Measurements from ENCODE around the gene SKAP2. TPM values are rescaled to one million over a fixed set of nuclear protein-coding genes. Genes with fewer than 3 reads are reported as not detected.

The SKAP2 gene
- total and polyA plus RNA-seq, 12 donors, result 7.3 to 123 (median 50.1) TPM

GRCh38 chr7:26865094-26865388, 651 bp upstream of the SKAP2 start:
- H3K36me3 ChIP-seq (replicated peaks in 1 of 2), result no peaks in the 10 kb centered on the region
- DNase-seq, result peak in 5 of 7 donors; percentile 72 to 81 (median 77)
- intact Hi-C loops (cut with DNase I), result loop anchor here (10.0 kb wide), 2 partner anchors 230 to 240 kb away; partner anchors contain the start of genes HOXA1 (in 1 of the 2) and HOXA2 (in 1 of the 2)
- WGBS, 4 donors, result 1 to 5% (median 2%) methylated on average over 11 of the region's 11 CpGs
- peak overlapping the region in 3 of 4 donors; percentile 46 to 97 (median 87) for H3K4me3 ChIP-seq
- H3K9me3 ChIP-seq (replicated peaks in 1 of 3), result no peaks in the 10 kb centered on the region
- H3K27ac ChIP-seq, result peak overlapping the region; percentile 84 to 97 (median 91)
- H3K4me1 ChIP-seq (replicated peaks in 1 of 2), result peaks cover 0 to 29% of the 10 kb centered on the region in 2 donors
- H3K27me3 ChIP-seq, result no peaks in the 10 kb centered on the region
- no peak for TF ChIP-seq CTCF (IDR thresholded peaks at IDR 0.05)
- no peak for TF ChIP-seq POLR2A (IDR thresholded peaks at IDR 0.05)

- no peaks in the 10 kb centered on the region for H3K36me3 ChIP-seq (replicated peaks in 1 of 2)
- H3K27me3 ChIP-seq, result no peaks in the 10 kb centered on the region
- intact Hi-C loops (cut with DNase I), result loop anchor here (10.0 kb wide), 2 partner anchors 231 to 241 kb away; partner anchors contain the start of genes HOXA1 (in 1 of the 2) and HOXA2 (in 1 of the 2)
- peaks cover under 1 to 29% of the 10 kb centered on the region in 2 donors for H3K4me1 ChIP-seq (replicated peaks in 1 of 2)
- H3K27ac ChIP-seq, result peak overlapping the region; percentile 91 to 99 (median 97)
- 3 to 8% (median 5%) methylated on average over 12 to 17 of the region's 17 CpGs for whole genome bisulfite sequencing, 4 donors
- H3K9me3 ChIP-seq (replicated peaks in 1 of 3), result no peaks in the 10 kb centered on the region
- TF ChIP-seq CTCF (IDR thresholded peaks at IDR 0.05), result no peak
- TF ChIP-seq POLR2A (IDR thresholded peaks at IDR 0.05), result no peak
- peak in 3 of 7 donors; percentile 43 to 64 (median 62) for DNase-seq
- H3K4me3 ChIP-seq, result peak overlapping the region; percentile 82 to 97 (median 90)
These were observed 677 bp downstream of the SKAP2 start for GRCh38 chr7:26863518-26864308.

- DNase-seq, result no peak
- H3K36me3 ChIP-seq (replicated peaks in 1 of 2), result no peaks in the 10 kb centered on the region
- peak overlapping the region in 1 of 4 donors; percentile 87 for H3K4me3 ChIP-seq
- intact Hi-C loops (cut with DNase I), result loop anchor here (10.0 kb wide), 2 partner anchors 232 to 242 kb away; partner anchors contain the start of genes HOXA1 (in 1 of the 2) and HOXA2 (in 1 of the 2)
- H3K27me3 ChIP-seq, result no peaks in the 10 kb centered on the region
- H3K4me1 ChIP-seq (replicated peaks in 1 of 2), result peaks cover 8 to 29% of the 10 kb centered on the region in 2 donors
- no peaks in the 10 kb centered on the region for H3K9me3 ChIP-seq (replicated peaks in 1 of 3)
- 72 to 82% (median 76%) methylated on average over 2 of the region's 2 CpGs for WGBS, 4 donors
- peak overlapping the region in 1 of 5 donors; percentile 97 for H3K27ac ChIP-seq
- no peak for TF ChIP-seq CTCF (IDR thresholded peaks at IDR 0.05)
- no peak for TF ChIP-seq POLR2A (IDR thresholded peaks at IDR 0.05)
These were observed 1.6 kb downstream of the SKAP2 start for GRCh38 chr7:26862834-26863233.

GRCh38 chr7:26861050-26861449, 3.3 kb downstream of the SKAP2 start:
- no peak overlapping the region for H3K27ac ChIP-seq
- DNase-seq, result no peak
- H3K4me1 ChIP-seq (replicated peaks in 1 of 2), result peaks cover 8 to 32% of the 10 kb centered on the region in 2 donors
- no peak for TF ChIP-seq POLR2A (IDR thresholded peaks at IDR 0.05)
- no peak for TF ChIP-seq CTCF (IDR thresholded peaks at IDR 0.05)
- intact Hi-C loops (cut with DNase I), result loop anchor here (10.0 kb wide), 2 partner anchors 234 to 244 kb away; partner anchors contain the start of genes HOXA1 (in 1 of the 2) and HOXA2 (in 1 of the 2)
- H3K36me3 ChIP-seq (replicated peaks in 1 of 2), result no peaks in the 10 kb centered on the region
- no peaks in the 10 kb centered on the region for H3K27me3 ChIP-seq
- WGBS, 4 donors, result 80 to 94% (median 91%) methylated on average over 1 of the region's 1 CpG
- no peak overlapping the region for H3K4me3 ChIP-seq
- no peaks in the 10 kb centered on the region for H3K9me3 ChIP-seq (replicated peaks in 1 of 3)

All from adrenal gland (tissue), 12 donors.